Activated CD4-positive, alpha-beta T cell treated with anti-CD3 and anti-CD28 coated beads for 48 hours (primary cell): ENCODE measurements around the gene TCP11L2.
"Not testable (repeated sequence)": the region's sequence is repeated elsewhere in the genome, so short reads cannot be mapped to it uniquely, and the experiment has no call there.

Experiments
- DNase-seq: peaks from one replicate; pipeline ENCODE4 v3.0.0-alpha.2; 2020

The TCP11L2 gene

GRCh38 chr12:106285982-106286381 is 16.6 kb upstream of the TCP11L2 start:
- no peak for DNase-seq

- DNase-seq = not testable (repeated sequence)
Observed at GRCh38 chr12:106286576-106287162, 15.9 kb upstream of the TCP11L2 start.

GRCh38 chr12:106287364-106287763 is 15.2 kb upstream of the TCP11L2 start:
- no peak for DNase-seq

- DNase-seq = no peak
Observed at GRCh38 chr12:106288101-106288493, 14.4 kb upstream of the TCP11L2 start.

GRCh38 chr12:106288494-106289195 is 13.9 kb upstream of the TCP11L2 start:
- DNase-seq = peak; percentile 56

GRCh38 chr12:106289196-106289681 is 13.3 kb upstream of the TCP11L2 start:
- no peak for DNase-seq

GRCh38 chr12:106290666-106291065 is 11.9 kb upstream of the TCP11L2 start:
- DNase-seq = no peak

GRCh38 chr12:106291342-106291741 is 11.2 kb upstream of the TCP11L2 start:
- DNase-seq = no peak

- DNase-seq = no peak
Observed at GRCh38 chr12:106292339-106292738, 10.2 kb upstream of the TCP11L2 start.

GRCh38 chr12:106296179-106296877 is 6.2 kb upstream of the TCP11L2 start:
- no peak for DNase-seq

- no peak for DNase-seq
Observed at GRCh38 chr12:106297075-106297474, 5.5 kb upstream of the TCP11L2 start.

GRCh38 chr12:106297681-106298080 is 4.9 kb upstream of the TCP11L2 start:
- no peak for DNase-seq

GRCh38 chr12:106299202-106299774 is 3.2 kb upstream of the TCP11L2 start:
- DNase-seq = no peak

- no peak for DNase-seq
Observed at GRCh38 chr12:106300761-106301160, 1.8 kb upstream of the TCP11L2 start.

- no peak for DNase-seq
Observed at GRCh38 chr12:106301241-106301610, 1.3 kb upstream of the TCP11L2 start.

GRCh38 chr12:106301611-106302321 is 767 bp upstream of the TCP11L2 start:
- DNase-seq = peak; percentile 61

- peak; percentile 82 for DNase-seq
Observed at GRCh38 chr12:106303202-106303820, 778 bp downstream of the TCP11L2 start.

GRCh38 chr12:106304001-106304421 is 1.5 kb downstream of the TCP11L2 start:
- DNase-seq = peak; percentile 9

- DNase-seq = no peak
Observed at GRCh38 chr12:106304797-106305196, 2.3 kb downstream of the TCP11L2 start.

GRCh38 chr12:106305376-106305775 is 2.8 kb downstream of the TCP11L2 start:
- DNase-seq = no peak

GRCh38 chr12:106307181-106307580 is 4.6 kb downstream of the TCP11L2 start:
- DNase-seq = no peak

GRCh38 chr12:106308121-106308520 is 5.6 kb downstream of the TCP11L2 start:
- no peak for DNase-seq

GRCh38 chr12:106308611-106309010 is 6.1 kb downstream of the TCP11L2 start:
- DNase-seq = no peak
